Skeletal muscle tissue (tissue), 4 donors: ENCODE data around the gene SCN8A. TPM values are rescaled to one million over a fixed set of nuclear protein-coding genes. Genes with fewer than 3 reads are reported as not detected.
"Not testable (repeated sequence)": the region's sequence is repeated elsewhere in the genome, so short reads cannot be mapped to it uniquely, and the experiment has no call there.

Experiments used
- H3K27ac ChIP-seq: one replicate; pipeline ENCODE4 v1.7.0; 2013; ENCODE audit warnings: mild to moderate bottlenecking, low read depth, low read length, inconsistent platforms
- H3K27me3 ChIP-seq, 3 donors: one replicate each; pipeline ENCODE4 v1.7.0; 2013; ENCODE audit warnings: low read length in 3 of 3; ENCODE audit not compliant: control insufficient read depth in 3 of 3, insufficient read depth in 3 of 3
- H3K36me3 ChIP-seq, 3 donors: one replicate each; pipeline ENCODE4 v1.7.0; 2013; ENCODE audit warnings: low read length in 3 of 3; ENCODE audit not compliant: control insufficient read depth in 3 of 3, insufficient read depth in 3 of 3
- H3K4me1 ChIP-seq, 3 donors: one replicate each; pipeline ENCODE4 v1.7.0; 2013; ENCODE audit warnings: low read length in 3 of 3, mild to moderate bottlenecking in 3 of 3; ENCODE audit not compliant: control insufficient read depth in 3 of 3, insufficient read depth in 3 of 3
- H3K4me3 ChIP-seq, 3 donors: one replicate each; pipeline ENCODE4 v1.7.0; 2013; ENCODE audit warnings: low read length in 3 of 3
- H3K9ac ChIP-seq, 3 donors: one replicate each; pipeline ENCODE4 v1.7.0; 2013; ENCODE audit warnings: low read length in 3 of 3, mild to moderate bottlenecking in 3 of 3, moderate library complexity in 2 of 3, low read depth in 1 of 3
- H3K9me3 ChIP-seq, 3 donors: one replicate each; pipeline ENCODE4 v1.7.0; 2013; ENCODE audit warnings: low read length in 3 of 3; ENCODE audit not compliant: control insufficient read depth in 3 of 3
- total RNA-seq: library from RNA; depleted of rRNA; stranded (reverse); fragments of >200 nt; gene quantifications from one replicate; pipeline ENCODE4 v1.2.3, GENCODE V29; 2014
- donor health status: Osteomylitis.

SCN8A gene
- 0.52 TPM for total RNA-seq

DNA sequence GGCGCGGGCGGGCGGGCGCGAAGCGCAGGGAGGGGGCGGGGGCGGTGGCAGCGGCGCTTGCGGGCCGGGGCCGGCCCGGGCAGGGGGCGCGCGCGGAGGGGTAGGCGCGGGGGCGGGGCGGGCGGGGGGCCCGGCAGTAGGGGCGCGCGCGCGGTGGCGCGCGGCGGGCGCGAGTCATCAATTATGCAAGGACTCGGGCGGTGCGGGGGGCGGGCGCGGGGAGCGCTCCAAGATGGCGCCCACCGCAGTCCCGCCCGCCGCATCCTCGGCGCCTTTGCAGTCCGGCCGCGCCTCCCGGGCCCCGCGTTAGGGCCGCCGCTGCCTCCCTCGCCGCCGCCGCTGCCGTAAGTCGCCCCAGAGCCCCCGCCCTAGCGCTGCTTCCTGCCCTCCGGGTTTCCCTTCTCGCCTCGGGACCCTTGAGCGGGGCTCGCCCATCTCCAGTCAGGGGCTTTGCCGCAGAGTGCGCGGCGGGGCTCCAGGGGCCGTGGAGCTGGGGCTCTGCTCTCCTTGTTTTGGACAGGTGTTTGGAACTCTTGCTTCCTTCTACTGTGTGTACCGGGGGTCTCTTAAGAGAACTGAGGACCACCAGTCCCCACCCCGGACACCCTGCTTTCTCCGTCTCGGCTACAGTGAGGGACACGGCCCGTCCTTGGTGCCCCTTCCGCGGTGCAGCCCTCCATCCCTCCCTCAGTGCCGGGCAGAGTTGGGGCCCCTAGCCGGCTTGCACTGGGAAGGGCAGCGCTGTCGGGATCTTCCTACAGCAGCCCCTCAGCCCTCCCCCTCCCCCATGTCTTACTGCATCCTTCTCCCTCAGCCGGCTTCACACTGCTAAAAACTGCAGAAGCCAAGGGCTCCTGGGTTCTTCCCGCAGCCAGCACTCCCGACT lies at the start of gene SCN8A:
Gene SCN8A, plus strand, starts transcription at position 218 of the 886 bp plus-strand sequence. CDS start 71,585 bp downstream, outside the sequence.
- Histone ChIP-seq H3K27ac (no peak within 1 kb of the TSS), H3K9me3 (no peaks in the 10 kb centered on the region), H3K4me1 (peaks cover 0 to 8% (median 0%) of the 10 kb centered on the region in 3 donors), H3K4me3 (peak within 1 kb of the TSS; percentile 22 to 55 (median 39)), H3K27me3 (peaks cover 26 to 38% (median 30%) of the 10 kb centered on the region in 3 donors), H3K36me3 (no peaks in the 10 kb centered on the region), H3K9ac (no peak within 1 kb of the TSS)

DNA sequence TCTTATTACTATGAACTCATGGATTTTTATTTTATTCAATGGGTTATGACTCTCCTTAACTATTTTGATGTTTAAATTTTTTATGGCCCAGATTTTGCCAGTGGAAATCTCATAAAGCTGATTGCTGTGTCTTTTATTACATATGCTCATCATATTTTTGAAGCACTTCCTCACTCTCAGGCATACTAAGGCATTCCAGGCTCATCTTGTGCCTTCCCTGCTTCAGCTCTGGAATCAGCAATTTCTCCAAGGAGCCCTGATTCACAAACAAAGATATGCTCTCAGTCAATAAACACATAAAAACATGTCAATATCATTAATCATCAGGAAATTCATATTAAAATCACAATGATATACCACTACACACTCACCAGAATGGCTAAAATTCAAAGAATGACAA lies 44.9 kb upstream of the SCN8A start:
- H3K9me3 ChIP-seq: no peaks in the 10 kb centered on the region
- no peaks in the 10 kb centered on the region for H3K36me3 ChIP-seq
- no peak overlapping the region for H3K27ac ChIP-seq
- no peak overlapping the region for H3K4me3 ChIP-seq
- peaks cover 7 to 13% (median 13%) of the 10 kb centered on the region in 3 donors for H3K27me3 ChIP-seq
- H3K4me1 ChIP-seq: no peaks in the 10 kb centered on the region
- no peak overlapping the region for H3K9ac ChIP-seq

DNA sequence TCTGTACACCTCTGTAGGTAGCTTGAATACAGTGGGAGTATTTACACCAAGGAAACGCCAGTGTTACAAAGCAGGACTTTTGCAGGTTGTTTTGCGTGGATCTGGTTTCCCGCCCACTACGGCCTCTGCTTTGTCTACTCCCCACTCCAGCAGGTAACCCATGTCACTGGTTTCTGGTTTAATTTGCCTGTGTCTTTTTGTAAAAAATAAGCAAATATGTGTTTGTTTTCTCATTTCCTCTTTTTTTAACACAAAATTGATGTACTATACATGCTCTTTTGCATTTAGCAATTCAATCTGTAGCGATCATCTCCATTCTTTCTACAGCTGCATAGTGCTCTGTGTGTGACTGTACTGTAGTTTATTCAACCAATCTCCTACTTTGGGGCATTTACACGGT lies 43.4 kb upstream of the SCN8A start:
- H3K9me3 ChIP-seq: no peaks in the 10 kb centered on the region
- H3K4me1 ChIP-seq: no peaks in the 10 kb centered on the region
- no peaks in the 10 kb centered on the region for H3K36me3 ChIP-seq
- no peak overlapping the region for H3K27ac ChIP-seq
- no peak overlapping the region for H3K4me3 ChIP-seq
- H3K27me3 ChIP-seq: peaks cover 2 to 13% (median 13%) of the 10 kb centered on the region in 3 donors
- H3K9ac ChIP-seq: no peak overlapping the region

DNA sequence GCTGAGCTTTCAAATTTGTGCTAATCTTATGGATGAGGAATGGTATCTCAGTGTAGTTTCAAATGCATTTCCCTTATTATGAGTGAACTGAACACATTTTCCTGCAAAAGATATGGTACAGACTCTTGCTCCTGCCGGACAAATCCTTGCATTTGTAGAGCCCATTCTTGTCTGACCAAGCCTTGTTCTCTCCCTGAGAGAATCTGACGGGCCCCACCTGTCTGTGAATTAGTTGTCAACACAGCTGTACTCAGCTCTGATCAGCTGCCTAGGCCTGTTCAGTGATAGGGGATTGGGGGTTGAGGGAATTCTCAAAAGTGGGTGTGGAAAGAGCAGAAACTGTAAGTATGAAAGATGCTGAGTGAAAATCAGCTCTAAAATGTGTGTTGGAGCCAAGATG lies 42.8 kb upstream of the SCN8A start:
- H3K27ac ChIP-seq: no peak overlapping the region
- no peak overlapping the region for H3K9ac ChIP-seq
- peaks cover 2 to 13% (median 13%) of the 10 kb centered on the region in 3 donors for H3K27me3 ChIP-seq
- no peaks in the 10 kb centered on the region for H3K9me3 ChIP-seq
- H3K4me1 ChIP-seq: no peaks in the 10 kb centered on the region
- no peak overlapping the region for H3K4me3 ChIP-seq
- no peaks in the 10 kb centered on the region for H3K36me3 ChIP-seq

DNA sequence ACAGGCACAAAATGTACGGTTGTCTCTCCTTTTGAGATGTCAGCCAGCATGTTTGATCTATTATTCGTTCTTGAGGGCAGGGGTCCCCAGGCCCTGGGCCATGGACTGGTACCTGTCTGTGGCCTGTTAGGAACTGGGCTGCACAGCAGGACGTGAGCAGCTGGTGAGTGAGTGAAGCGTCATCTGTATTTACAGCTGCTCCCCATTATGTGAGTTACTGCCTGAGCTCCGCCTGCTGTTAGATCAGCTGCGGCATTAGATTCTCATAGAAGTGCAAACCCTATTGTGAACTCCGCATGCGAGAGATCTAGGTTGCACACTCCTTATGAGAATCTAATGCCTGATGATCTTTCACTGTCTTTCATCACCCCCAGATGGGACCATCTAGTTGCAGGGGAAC lies 41.4 kb upstream of the SCN8A start:
- no peaks in the 10 kb centered on the region for H3K4me1 ChIP-seq
- H3K36me3 ChIP-seq: no peaks in the 10 kb centered on the region
- no peak overlapping the region for H3K9ac ChIP-seq
- H3K27ac ChIP-seq: no peak overlapping the region
- H3K4me3 ChIP-seq: no peak overlapping the region
- peaks cover 2 to 13% (median 13%) of the 10 kb centered on the region in 3 donors for H3K27me3 ChIP-seq
- H3K9me3 ChIP-seq: peaks cover 0 to 2% (median 0%) of the 10 kb centered on the region in 3 donors

DNA sequence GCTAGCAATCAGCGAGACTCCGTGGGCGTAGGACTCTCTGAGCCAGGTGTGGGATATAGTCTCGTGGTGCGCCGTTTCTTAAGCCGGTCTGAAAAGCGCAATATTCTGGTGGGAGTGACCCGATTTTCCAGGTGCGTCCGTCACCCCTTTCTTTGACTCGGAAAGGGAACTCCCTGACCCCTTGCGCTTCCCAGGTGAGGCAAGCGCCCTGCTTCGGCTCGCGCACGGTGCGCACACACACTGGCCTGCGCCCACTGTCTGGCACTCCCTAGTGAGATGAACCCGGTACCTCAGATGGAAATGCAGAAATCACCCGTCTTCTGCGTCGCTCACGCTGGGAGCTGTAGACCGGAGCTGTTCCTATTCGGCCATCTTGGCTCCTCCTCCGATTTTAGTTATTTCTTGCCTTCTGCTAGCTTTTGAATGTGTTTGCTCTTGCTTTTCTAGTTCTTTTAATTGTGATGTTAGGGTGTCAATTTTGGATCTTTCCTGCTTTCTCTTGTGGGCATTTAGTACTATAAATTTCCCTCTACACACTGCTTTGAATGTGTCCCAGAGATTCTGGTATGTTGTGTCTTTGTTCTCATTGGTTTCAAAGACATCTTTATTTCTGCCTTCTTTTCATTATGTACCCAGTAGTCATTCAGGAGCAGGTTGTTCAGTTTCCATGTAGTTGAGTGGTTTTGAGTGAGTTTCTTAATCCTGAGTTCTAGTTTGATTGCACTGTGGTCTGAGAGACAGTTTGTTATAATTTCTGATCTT lies 22.6 kb upstream of the SCN8A start:
- H3K9me3 ChIP-seq, H3K27ac ChIP-seq, H3K36me3 ChIP-seq, H3K27me3 ChIP-seq, H3K4me3 ChIP-seq, H3K4me1 ChIP-seq, H3K9ac ChIP-seq: not testable (repeated sequence)

DNA sequence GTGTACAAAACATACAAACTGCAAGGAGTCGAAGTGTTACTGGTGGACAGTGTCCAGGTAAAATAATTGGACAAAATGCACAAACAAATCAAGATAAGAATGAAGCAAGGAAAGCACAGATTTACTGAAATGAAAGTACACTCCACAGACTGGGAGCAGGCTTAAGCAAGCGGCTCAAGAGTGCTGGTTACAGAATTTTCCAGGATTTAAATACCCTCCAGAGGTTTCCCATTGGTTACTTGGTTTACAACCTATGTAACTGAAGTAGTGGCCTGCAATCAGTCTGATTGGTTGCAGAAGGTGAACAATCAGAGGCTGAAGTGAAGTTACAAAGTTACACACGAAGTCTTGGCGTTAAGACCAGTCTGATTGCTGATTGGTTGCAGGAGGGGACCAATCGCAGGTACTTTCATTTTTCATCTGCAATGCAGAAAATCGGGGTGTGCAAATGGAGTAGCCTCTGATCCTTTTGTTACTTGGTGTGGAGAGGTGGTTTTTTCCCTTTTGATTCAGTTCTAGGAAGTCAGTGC lies 11.6 kb upstream of the SCN8A start:
- peaks cover 0 to 3% (median 0%) of the 10 kb centered on the region in 3 donors for H3K27me3 ChIP-seq
- H3K4me1 ChIP-seq: no peaks in the 10 kb centered on the region
- no peak overlapping the region for H3K4me3 ChIP-seq
- H3K9me3 ChIP-seq: peaks cover 0 to 11% (median 0%) of the 10 kb centered on the region in 3 donors
- no peak overlapping the region for H3K9ac ChIP-seq
- no peak overlapping the region for H3K27ac ChIP-seq
- H3K36me3 ChIP-seq: no peaks in the 10 kb centered on the region

DNA sequence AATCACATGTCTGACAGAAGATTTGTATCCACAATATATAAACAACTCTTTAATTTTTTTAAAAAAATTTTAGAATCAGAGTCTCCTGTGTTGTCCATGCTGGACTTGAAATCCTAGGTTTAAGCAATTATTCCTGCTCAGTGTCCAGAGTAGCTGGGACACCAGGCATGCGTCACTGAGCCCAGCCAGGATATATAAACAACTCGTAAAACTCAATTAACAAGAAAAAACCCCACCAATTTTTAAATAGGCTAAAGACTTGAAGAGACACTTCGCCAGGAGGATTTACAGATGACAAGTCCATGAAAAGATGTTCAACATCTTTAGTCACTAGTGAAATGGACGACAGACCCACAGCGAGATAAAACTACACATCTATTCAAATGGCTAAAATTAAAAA lies 2.0 kb upstream of the SCN8A start:
- Histone ChIP-seq H3K27me3 (peaks cover 22 to 30% (median 28%) of the 10 kb centered on the region in 3 donors), H3K36me3 (no peaks in the 10 kb centered on the region), H3K27ac (no peak overlapping the region), H3K4me3 (no peak overlapping the region), H3K9ac (no peak overlapping the region), H3K9me3 (no peaks in the 10 kb centered on the region), H3K4me1 (peaks cover 0 to 8% (median 0%) of the 10 kb centered on the region in 3 donors)

DNA sequence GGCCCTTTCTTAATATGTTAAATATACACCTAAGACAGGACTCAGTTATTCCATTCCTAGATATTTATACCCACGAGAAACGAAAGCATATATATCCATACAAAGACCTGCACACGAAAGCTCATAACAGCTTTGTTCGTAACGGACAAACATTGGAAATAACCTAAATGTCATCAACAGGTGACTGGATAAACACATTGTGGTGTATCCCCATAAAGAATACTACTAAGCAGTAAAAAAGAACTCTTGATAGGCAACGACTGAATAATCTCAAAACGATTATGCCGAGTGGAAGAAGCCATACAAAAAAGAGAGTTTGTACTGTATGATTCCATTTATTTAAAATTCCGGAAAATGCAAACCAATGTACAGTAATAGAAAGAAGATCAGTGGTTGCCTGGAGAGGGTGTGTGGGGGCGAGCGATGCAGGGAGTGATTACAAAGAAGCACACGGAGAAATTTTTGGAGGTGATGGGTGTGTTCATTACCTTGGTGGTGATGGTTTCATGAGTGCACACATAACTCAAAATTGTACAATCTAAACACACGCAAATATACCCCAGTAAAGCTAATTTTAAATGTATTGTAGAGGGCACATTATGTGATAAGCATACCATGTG lies 1.4 kb upstream of the SCN8A start:
- Histone ChIP-seq H3K27me3 (peaks cover 22 to 30% (median 28%) of the 10 kb centered on the region in 3 donors), H3K4me3 (no peak overlapping the region), H3K9ac (no peak overlapping the region)

More for the DNA sequence above, 1.4 kb upstream of the SCN8A start:
- Histone ChIP-seq H3K4me1 (peaks cover 0 to 8% (median 0%) of the 10 kb centered on the region in 3 donors), H3K27ac (no peak overlapping the region), H3K36me3 (no peaks in the 10 kb centered on the region), H3K9me3 (no peaks in the 10 kb centered on the region)
